ENCODE measurements around the gene EOLA2. TPM values are rescaled to one million over a fixed set of nuclear protein-coding genes. Genes with fewer than 3 reads are reported as not detected.

The EOLA2 gene
- polyA plus RNA-seq, 6 donors from 2014 or later = 10.9 to 34.8 (median 24.4) TPM

Other genes with a start within 250 kb of the EOLA2 start
- gene MAGEA11, start 226.4 kb downstream of the EOLA2 start, polyA plus RNA-seq (ENCODE audit: low read depth in 6 of 6) = not detected
- gene HSFX1, start 164.4 kb downstream of the EOLA2 start, polyA plus RNA-seq (ENCODE audit: low read depth in 6 of 6) = under 1 TPM in 2 of 6 donors, not detected in 4; 0.24 to 0.32 TPM
- gene MAGEA9, start 156.6 kb downstream of the EOLA2 start, polyA plus RNA-seq (ENCODE audit: low read depth in 6 of 6) = not detected
- gene MAGEA8, start 57.3 kb downstream of the EOLA2 start, polyA plus RNA-seq (ENCODE audit: low read depth in 6 of 6) = under 1 TPM in 1 of 6 donors, not detected in 5; 0.16 TPM
- gene HSFX4, start 8.9 kb downstream of the EOLA2 start, polyA plus RNA-seq (ENCODE audit: low read depth in 6 of 6) = not detected

Measured in naive B cell (primary cell).